Measurements from ENCODE around the gene FLAD1. TPM values are rescaled to one million over a fixed set of nuclear protein-coding genes. Genes with fewer than 3 reads are reported as not detected.

FLAD1 gene
- total and polyA plus RNA-seq, 2 donors (not counting 3 experiments of a cell fraction or from before 2014, with no cell fraction given): 42.2 to 59.1 TPM

GRCh38 chr1:154954541-154954940 is 28.6 kb upstream of the FLAD1 start:
- POLR2A ChIA-PET: no interaction called here
- BruUV-seq (replicated peaks): no TSS peak
- Histone ChIP-seq H2AFZ (ENCODE audit: low read depth, low read length) (no peak overlapping the region), H3K9me3 (replicated peaks; ENCODE audit: control insufficient read depth, insufficient read depth, low read length) (no peaks in the 10 kb centered on the region), H3K27ac (ENCODE audit: insufficient read depth, low read depth, low read length) (no peak overlapping the region), H3K79me2 (ENCODE audit: control insufficient read depth, insufficient read depth, low read length) (no peaks in the 10 kb centered on the region), H3K9me1 (replicated peaks; ENCODE audit: control insufficient read depth, extremely low read depth, insufficient read depth, low read length) (no peaks in the 10 kb centered on the region), H3K4me2 (ENCODE audit: insufficient read depth, low read length) (no peak overlapping the region), H3K36me3 (ENCODE audit: control insufficient read depth in 2 of 2, extremely low read depth in 1 of 2, insufficient read depth in 2 of 2, low read length in 2 of 2) (peaks cover 0 to 18% of the 10 kb centered on the region in 2 experiments), H3K4me1 (ENCODE audit: control insufficient read depth, extremely low read depth, insufficient read depth, low read length) (peaks cover 19% of the 10 kb centered on the region), H3K9ac (replicated peaks; ENCODE audit: extremely low read depth, insufficient read depth, low read length) (no peak overlapping the region), H3K4me3 (replicated peaks in 1 of 3; ENCODE audit: insufficient read depth in 1 of 3, low read depth in 1 of 3, low read length in 3 of 3) (no peak overlapping the region), H3K27me3 (ENCODE audit: control insufficient read depth in 2 of 2, insufficient read depth in 2 of 2, low read length in 2 of 2) (no peaks in the 10 kb centered on the region), H4K20me1 (replicated peaks; ENCODE audit: control insufficient read depth, extremely low read depth, insufficient read depth, low read length) (no peaks in the 10 kb centered on the region)
- CTCF ChIA-PET: interaction anchor here (1.5 to 2.6 kb wide), 8 partner anchors 18 to 395 kb away, joined by 4 to 33 read pairs (median 9); partner anchors contain the start of gene LENEP
- dilution Hi-C loops (cut with MboI; ENCODE audit: extremely low pct_ligation_motif_present, low sequenced_read_pairs) (no loop called here), intact Hi-C loops (cut with micrococcal nuclease) (loop anchor here (2.0 kb wide), 2 partner anchors 18 kb away; partner anchors contain the start of gene PMVK)
- FAIRE-seq (no peak), DNase-seq (ENCODE audit: low read depth, low spot score) (no peak)
- TF ChIP-seq POLR2AphosphoS5 (IDR thresholded peaks at IDR 0.05; ENCODE audit: insufficient read depth, low read depth, low read length): no peak
- no peak for TF ChIP-seq MAX (IDR thresholded peaks at IDR 0.05; ENCODE audit: insufficient read depth, insufficient read length)
- no peak for TF ChIP-seq FOS (IDR thresholded peaks at IDR 0.05; ENCODE audit: borderline replicate concordance, insufficient read depth, low read length)
- TF ChIP-seq EZH2 (IDR thresholded peaks at IDR 0.05; ENCODE audit: borderline replicate concordance, low read depth, low read length, severe bottlenecking): no peak
- TF ChIP-seq GATA2 (IDR thresholded peaks at IDR 0.05; ENCODE audit: insufficient read depth, insufficient read length, low read depth, low read length): no peak
- no peak for TF ChIP-seq POLR2A (IDR thresholded peaks at IDR 0.05; ENCODE audit: low read depth, low read length)
- no peak for TF ChIP-seq CTCF (IDR thresholded peaks at IDR 0.05; ENCODE audit: extremely low read depth in 1 of 2, insufficient read depth in 1 of 2, low read depth in 1 of 2, low read length in 2 of 2)
- TF ChIP-seq MYC (IDR thresholded peaks at IDR 0.05; ENCODE audit: low read depth, low read length): no peak
- TF ChIP-seq JUN (IDR thresholded peaks at IDR 0.05; ENCODE audit: borderline replicate concordance, insufficient read depth, insufficient read length, low read depth): no peak
